GM12801 (cell line): ENCODE measurements around the gene ARMC9.

Source experiments
- CTCF ChIP-seq: IDR thresholded peaks from one replicate; pipeline ENCODE4 v1.5.1; 2011; ENCODE audit warnings: control low read depth; ENCODE audit not compliant: insufficient read length; ENCODE audit errors: extremely low read depth

Gene ARMC9

DNA sequence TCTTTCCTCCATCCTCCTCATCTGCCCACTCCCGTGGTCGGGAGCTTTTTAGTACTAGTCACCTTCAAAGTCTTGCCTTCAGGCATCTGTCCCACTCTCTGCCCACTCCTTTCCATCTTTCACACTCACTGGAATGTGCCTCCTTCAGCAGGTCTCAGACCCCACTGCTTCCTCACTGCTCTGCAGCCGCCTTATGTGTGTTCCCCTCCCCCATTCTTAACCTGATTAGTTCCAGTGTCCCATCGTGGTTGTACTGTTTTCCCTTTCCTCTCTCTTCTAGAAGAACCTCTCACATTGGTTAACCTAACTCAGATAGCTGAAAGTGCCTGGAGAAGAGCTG, 3.0 kb downstream of the ARMC9 start:
- no peak for TF ChIP-seq CTCF

GRCh38 chr2:231203087-231203486, 4.7 kb downstream of the ARMC9 start:
- TF ChIP-seq CTCF, result no peak

- TF ChIP-seq CTCF, result no peak
Measured at GRCh38 chr2:231204146-231204545, 5.7 kb downstream of the ARMC9 start.

DNA sequence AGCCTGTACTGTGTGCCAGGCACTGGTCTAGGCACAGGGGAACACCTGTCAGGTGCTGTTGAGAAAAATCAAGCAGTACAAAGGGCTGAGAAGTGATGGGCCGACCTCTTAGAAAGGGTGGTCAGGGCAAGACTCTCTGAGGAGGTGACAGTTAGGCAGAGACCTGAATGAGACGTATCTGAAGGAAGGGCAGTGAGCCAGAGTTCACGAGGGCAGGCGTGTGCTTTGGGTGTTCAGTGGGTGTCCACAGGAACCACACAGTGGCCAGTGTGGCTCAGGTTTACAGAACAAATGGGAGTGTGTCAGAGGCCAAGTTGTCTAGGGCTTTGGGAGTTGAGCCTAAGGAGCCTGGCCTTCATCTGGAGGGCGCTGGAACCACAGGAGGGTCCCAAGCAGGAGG, 6.2 kb downstream of the ARMC9 start:
- no peak for TF ChIP-seq CTCF

- no peak for TF ChIP-seq CTCF
Measured at GRCh38 chr2:231207734-231208133, 9.3 kb downstream of the ARMC9 start.

GRCh38 chr2:231210782-231211181, 12.4 kb downstream of the ARMC9 start:
- TF ChIP-seq CTCF, result no peak

DNA sequence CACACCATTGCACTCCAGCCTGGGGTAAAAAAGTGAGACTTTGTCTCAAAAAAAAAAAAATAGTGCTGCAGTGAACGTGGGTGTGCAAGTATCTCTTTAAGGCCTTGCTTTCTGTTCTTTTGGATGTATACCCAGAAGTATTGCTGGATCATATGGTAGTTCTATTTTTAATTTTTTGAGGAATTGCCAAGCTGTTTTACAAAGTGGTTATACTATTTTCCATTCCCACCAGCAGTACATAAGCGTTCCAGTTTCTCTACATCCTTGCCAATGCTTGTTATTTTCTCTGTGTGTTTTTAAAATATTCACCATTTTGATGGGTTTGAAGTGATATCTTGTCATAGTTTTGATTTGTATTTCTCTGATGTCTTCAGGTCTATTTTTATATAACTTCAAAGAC, 13.1 kb downstream of the ARMC9 start:
- TF ChIP-seq CTCF, result no peak

DNA sequence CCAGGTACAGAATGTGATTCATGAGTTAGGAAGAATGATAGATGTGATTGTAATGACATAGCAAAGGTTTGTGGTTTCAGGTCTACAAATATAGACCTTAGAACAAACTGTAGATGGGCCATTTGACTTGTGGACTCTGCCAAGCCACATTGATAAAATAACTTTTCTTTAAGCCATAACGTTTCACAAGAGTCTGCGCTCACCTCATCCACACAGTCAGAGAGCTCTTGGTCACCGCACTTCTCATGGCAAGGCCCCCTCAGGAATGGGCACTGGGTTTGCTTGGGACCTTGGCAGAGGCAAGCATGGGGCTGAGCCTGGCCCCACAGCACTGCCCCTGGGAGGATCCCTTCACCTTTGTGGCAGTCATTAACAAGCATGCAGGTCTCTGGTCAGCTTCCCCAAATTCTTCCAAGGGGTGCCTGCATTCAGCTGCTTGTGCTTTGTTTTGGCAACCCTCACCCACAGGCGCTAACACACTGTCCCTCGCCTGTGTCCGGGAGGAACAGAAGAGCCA, 14.0 kb downstream of the ARMC9 start:
- no peak for TF ChIP-seq CTCF
